ENCODE results near the gene KCNT2.

DNA sequence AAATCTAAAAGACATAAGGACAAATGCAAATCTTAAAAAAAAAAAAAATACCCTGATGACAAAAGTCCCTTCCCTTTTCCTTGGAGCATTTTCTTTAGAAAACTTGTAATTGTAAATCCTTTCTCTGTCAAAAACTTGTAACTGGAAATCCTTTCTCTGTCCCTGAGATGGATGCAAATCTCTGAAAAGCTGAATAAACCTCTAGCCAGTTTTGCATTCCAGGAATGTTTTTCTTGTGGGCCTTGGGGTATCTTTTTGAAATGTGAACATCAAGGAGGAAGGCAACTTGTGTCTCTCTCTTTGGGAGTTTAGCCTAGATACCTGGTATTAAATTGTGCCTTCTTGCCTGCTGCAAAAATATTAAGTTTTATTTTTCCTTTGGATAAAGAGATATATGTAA is 305.3 kb downstream of the KCNT2 start:
- TF ChIP-seq, protein P1, sequence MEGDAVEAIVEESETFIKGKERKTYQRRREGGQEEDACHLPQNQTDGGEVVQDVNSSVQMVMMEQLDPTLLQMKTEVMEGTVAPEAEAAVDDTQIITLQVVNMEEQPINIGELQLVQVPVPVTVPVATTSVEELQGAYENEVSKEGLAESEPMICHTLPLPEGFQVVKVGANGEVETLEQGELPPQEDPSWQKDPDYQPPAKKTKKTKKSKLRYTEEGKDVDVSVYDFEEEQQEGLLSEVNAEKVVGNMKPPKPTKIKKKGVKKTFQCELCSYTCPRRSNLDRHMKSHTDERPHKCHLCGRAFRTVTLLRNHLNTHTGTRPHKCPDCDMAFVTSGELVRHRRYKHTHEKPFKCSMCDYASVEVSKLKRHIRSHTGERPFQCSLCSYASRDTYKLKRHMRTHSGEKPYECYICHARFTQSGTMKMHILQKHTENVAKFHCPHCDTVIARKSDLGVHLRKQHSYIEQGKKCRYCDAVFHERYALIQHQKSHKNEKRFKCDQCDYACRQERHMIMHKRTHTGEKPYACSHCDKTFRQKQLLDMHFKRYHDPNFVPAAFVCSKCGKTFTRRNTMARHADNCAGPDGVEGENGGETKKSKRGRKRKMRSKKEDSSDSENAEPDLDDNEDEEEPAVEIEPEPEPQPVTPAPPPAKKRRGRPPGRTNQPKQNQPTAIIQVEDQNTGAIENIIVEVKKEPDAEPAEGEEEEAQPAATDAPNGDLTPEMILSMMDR (IDR thresholded peaks at IDR 0.05) = no peak
- no peak for TF ChIP-seq POLR2AphosphoS5 (IDR thresholded peaks at IDR 0.05)
